ENCODE results near the gene SSX2IP. TPM values are rescaled to one million over a fixed set of nuclear protein-coding genes. Genes with fewer than 3 reads are reported as not detected.
A peak's percentile ranks its signal among the peaks of the same experiment; 100 is the strongest.

The SSX2IP gene
- total and polyA plus RNA-seq, 2 experiments from 2014 or later = 23.2 to 28.4 TPM

- Mint-ChIP-seq H3K4me1 (peaks cover 69% of the 10 kb centered on the region), H3K27ac (peak overlapping the region; percentile 88), H3K9me3 (no peaks in the 10 kb centered on the region), H3K36me3 (ENCODE audit: low read depth) (peaks cover 14% of the 10 kb centered on the region), H3K4me3 (peak overlapping the region; percentile 53), H3K27me3 (ENCODE audit: insufficient read depth, low read depth, poor library complexity) (no peaks in the 10 kb centered on the region)
- Histone ChIP-seq H3F3A (replicated peaks; ENCODE audit: low read depth) (no peaks in the 10 kb centered on the region), H4K20me1 (replicated peaks; ENCODE audit: insufficient read depth) (0 out of 2 replicates have a peak, but pooled peaks cover 3% of the 10 kb centered on the region), H3K9me2 (ENCODE audit: insufficient read depth) (no peaks in the 10 kb centered on the region), H3K36me3 (ENCODE audit: insufficient read depth) (no peaks in the 10 kb centered on the region), H2AFZ (no peak overlapping the region), H3K79me2 (replicated peaks; ENCODE audit: insufficient read depth) (peaks cover 91% of the 10 kb centered on the region), H3K4me3 (peak overlapping the region; percentile 24), H3K27me3 (ENCODE audit: insufficient read depth) (no peaks in the 10 kb centered on the region), H3K4me2 (peak overlapping the region; percentile 45), H3K4me1 (ENCODE audit: insufficient read depth) (peaks cover 70% of the 10 kb centered on the region), H3K27ac (ENCODE audit: low read depth) (peak overlapping the region; percentile 89)
- TF ChIP-seq, protein P1, sequence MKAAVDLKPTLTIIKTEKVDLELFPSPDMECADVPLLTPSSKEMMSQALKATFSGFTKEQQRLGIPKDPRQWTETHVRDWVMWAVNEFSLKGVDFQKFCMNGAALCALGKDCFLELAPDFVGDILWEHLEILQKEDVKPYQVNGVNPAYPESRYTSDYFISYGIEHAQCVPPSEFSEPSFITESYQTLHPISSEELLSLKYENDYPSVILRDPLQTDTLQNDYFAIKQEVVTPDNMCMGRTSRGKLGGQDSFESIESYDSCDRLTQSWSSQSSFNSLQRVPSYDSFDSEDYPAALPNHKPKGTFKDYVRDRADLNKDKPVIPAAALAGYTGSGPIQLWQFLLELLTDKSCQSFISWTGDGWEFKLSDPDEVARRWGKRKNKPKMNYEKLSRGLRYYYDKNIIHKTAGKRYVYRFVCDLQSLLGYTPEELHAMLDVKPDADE (IDR thresholded peaks at IDR 0.05) = no peak
- peak; percentile 85 for TF ChIP-seq NANOG (IDR thresholded peaks at IDR 0.05; ENCODE audit: borderline replicate concordance)
- no peak for TF ChIP-seq EZH2phosphoT487 (IDR thresholded peaks at IDR 0.05; ENCODE audit: unreplicated experiment)
- TF ChIP-seq POLR2AphosphoS5 (IDR thresholded peaks at IDR 0.05; ENCODE audit: low read depth) = no peak
- no peak for TF ChIP-seq JUNB (IDR thresholded peaks at IDR 0.05; ENCODE audit: unreplicated experiment)
- TF ChIP-seq CREB1 (CRISPR knock-in tag; IDR thresholded peaks at IDR 0.05; ENCODE audit: low read depth) = 0 out of 2 replicates have a peak, but pooled peaks have one; percentile 20
- TF ChIP-seq ZNF114 (CRISPR knock-in tag; IDR thresholded peaks at IDR 0.05) = no peak
- TF ChIP-seq CTCF (conservative IDR thresholded peaks at IDR 0.05; ENCODE audit: low read depth in 2 of 2) = no peak
- TF ChIP-seq, protein P2, sequence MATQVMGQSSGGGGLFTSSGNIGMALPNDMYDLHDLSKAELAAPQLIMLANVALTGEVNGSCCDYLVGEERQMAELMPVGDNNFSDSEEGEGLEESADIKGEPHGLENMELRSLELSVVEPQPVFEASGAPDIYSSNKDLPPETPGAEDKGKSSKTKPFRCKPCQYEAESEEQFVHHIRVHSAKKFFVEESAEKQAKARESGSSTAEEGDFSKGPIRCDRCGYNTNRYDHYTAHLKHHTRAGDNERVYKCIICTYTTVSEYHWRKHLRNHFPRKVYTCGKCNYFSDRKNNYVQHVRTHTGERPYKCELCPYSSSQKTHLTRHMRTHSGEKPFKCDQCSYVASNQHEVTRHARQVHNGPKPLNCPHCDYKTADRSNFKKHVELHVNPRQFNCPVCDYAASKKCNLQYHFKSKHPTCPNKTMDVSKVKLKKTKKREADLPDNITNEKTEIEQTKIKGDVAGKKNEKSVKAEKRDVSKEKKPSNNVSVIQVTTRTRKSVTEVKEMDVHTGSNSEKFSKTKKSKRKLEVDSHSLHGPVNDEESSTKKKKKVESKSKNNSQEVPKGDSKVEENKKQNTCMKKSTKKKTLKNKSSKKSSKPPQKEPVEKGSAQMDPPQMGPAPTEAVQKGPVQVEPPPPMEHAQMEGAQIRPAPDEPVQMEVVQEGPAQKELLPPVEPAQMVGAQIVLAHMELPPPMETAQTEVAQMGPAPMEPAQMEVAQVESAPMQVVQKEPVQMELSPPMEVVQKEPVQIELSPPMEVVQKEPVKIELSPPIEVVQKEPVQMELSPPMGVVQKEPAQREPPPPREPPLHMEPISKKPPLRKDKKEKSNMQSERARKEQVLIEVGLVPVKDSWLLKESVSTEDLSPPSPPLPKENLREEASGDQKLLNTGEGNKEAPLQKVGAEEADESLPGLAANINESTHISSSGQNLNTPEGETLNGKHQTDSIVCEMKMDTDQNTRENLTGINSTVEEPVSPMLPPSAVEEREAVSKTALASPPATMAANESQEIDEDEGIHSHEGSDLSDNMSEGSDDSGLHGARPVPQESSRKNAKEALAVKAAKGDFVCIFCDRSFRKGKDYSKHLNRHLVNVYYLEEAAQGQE (IDR thresholded peaks at IDR 0.05; ENCODE audit: unreplicated experiment) = no peak
- TF ChIP-seq EZH2 (IDR thresholded peaks at IDR 0.05; ENCODE audit: low read depth, unreplicated experiment) = no peak
- TF ChIP-seq ZNF331 (CRISPR knock-in tag; IDR thresholded peaks at IDR 0.05; ENCODE audit: low read depth) = no peak
- no peak for TF ChIP-seq STAT1 (IDR thresholded peaks at IDR 0.05; ENCODE audit: unreplicated experiment)
- TF ChIP-seq, protein P3, sequence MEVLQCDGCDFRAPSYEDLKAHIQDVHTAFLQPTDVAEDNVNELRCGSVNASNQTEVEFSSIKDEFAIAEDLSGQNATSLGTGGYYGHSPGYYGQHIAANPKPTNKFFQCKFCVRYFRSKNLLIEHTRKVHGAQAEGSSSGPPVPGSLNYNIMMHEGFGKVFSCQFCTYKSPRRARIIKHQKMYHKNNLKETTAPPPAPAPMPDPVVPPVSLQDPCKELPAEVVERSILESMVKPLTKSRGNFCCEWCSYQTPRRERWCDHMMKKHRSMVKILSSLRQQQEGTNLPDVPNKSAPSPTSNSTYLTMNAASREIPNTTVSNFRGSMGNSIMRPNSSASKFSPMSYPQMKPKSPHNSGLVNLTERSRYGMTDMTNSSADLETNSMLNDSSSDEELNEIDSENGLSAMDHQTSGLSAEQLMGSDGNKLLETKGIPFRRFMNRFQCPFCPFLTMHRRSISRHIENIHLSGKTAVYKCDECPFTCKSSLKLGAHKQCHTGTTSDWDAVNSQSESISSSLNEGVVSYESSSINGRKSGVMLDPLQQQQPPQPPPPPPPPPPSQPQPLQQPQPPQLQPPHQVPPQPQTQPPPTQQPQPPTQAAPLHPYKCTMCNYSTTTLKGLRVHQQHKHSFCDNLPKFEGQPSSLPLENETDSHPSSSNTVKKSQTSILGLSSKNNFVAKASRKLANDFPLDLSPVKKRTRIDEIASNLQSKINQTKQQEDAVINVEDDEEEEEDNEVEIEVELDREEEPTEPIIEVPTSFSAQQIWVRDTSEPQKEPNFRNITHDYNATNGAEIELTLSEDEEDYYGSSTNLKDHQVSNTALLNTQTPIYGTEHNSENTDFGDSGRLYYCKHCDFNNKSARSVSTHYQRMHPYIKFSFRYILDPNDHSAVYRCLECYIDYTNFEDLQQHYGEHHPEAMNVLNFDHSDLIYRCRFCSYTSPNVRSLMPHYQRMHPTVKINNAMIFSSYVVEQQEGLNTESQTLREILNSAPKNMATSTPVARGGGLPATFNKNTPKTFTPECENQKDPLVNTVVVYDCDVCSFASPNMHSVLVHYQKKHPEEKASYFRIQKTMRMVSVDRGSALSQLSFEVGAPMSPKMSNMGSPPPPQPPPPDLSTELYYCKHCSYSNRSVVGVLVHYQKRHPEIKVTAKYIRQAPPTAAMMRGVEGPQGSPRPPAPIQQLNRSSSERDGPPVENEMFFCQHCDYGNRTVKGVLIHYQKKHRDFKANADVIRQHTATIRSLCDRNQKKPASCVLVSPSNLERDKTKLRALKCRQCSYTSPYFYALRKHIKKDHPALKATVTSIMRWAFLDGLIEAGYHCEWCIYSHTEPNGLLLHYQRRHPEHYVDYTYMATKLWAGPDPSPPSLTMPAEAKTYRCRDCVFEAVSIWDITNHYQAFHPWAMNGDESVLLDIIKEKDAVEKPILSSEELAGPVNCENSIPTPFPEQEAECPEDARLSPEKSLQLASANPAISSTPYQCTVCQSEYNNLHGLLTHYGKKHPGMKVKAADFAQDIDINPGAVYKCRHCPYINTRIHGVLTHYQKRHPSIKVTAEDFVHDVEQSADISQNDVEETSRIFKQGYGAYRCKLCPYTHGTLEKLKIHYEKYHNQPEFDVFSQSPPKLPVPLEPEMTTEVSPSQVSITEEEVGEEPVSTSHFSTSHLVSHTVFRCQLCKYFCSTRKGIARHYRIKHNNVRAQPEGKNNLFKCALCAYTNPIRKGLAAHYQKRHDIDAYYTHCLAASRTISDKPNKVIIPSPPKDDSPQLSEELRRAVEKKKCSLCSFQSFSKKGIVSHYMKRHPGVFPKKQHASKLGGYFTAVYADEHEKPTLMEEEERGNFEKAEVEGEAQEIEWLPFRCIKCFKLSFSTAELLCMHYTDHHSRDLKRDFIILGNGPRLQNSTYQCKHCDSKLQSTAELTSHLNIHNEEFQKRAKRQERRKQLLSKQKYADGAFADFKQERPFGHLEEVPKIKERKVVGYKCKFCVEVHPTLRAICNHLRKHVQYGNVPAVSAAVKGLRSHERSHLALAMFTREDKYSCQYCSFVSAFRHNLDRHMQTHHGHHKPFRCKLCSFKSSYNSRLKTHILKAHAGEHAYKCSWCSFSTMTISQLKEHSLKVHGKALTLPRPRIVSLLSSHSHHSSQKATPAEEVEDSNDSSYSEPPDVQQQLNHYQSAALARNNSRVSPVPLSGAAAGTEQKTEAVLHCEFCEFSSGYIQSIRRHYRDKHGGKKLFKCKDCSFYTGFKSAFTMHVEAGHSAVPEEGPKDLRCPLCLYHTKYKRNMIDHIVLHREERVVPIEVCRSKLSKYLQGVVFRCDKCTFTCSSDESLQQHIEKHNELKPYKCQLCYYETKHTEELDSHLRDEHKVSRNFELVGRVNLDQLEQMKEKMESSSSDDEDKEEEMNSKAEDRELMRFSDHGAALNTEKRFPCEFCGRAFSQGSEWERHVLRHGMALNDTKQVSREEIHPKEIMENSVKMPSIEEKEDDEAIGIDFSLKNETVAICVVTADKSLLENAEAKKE (CRISPR knock-in tag; IDR thresholded peaks at IDR 0.05) = 0 out of 2 replicates have a peak, but pooled peaks have one; percentile 24
- ATAC-seq (peak; percentile 90), DNase-seq (ENCODE audit: low spot score) (peak; percentile 77)
Observed at GRCh38 chr1:84675631-84676030, 14.6 kb downstream of the SSX2IP start.
